K562 (cell line): ENCODE data around the gene SARS1. TPM values are rescaled to one million over a fixed set of nuclear protein-coding genes. Genes with fewer than 3 reads are reported as not detected.

Experiments
- CC2D1A ChIP-seq: fragments of 450-650 bp; IDR thresholded peaks from 2 replicates; pipeline ENCODE4 v1.6.1; 2017; ENCODE audit warnings: mild to moderate bottlenecking
- EHMT2 ChIP-seq: fragments of 450-650 bp; IDR thresholded peaks from 2 replicates; pipeline ENCODE4 v1.6.1; 2018; ENCODE audit warnings: antibody characterized with exemption
- RFX1 ChIP-seq: fragments of 450-650 bp; IDR thresholded peaks from 2 replicates; pipeline ENCODE4 v1.6.1; 2016; ENCODE audit warnings: mild to moderate bottlenecking, moderate library complexity
- SETDB1 ChIP-seq: IDR thresholded peaks from one replicate; pipeline ENCODE4 v1.6.1; 2012; ENCODE audit warnings: low read length, control low read depth, inconsistent platforms
- U2AF1 ChIP-seq: fragments of 200-400 bp; formaldehyde crosslinking; optimal IDR thresholded peaks from 2 replicates; pipeline ENCODE3; 2017; ENCODE audit warnings: mild to moderate bottlenecking, low read depth, low read length, moderate library complexity
- polyA plus RNA-seq, 8 experiments: library from polyadenylated mRNA; depleted of rRNA in 4 of 8; stranded (reverse) in 5 of 8; unstranded in 3 of 8; fragments of >200 nt; fragmentation: Nextera tagmentation in 2 of 8; fragmentation: Illumina TruSeq in 1 of 8; extraction: Ambion mirVana in 2 of 8; extraction: Trizol in 1 of 8; gene quantifications; 2 replicates each; pipeline versions ENCODE4 v1.2.1 to v1.2.3, GENCODE V29; 2011 to 2014; ENCODE audit warnings: inconsistent platforms in 1 of 8, missing spikeins in 1 of 8
- total RNA-seq, 7 experiments: library from RNA; depleted of rRNA in 6 of 7; stranded (reverse); fragments of >200 nt in 6 of 7; fragmentation: Illumina TruSeq in 2 of 7; extraction: Trizol in 2 of 7; gene quantifications; 2 replicates each; pipeline versions ENCODE4 v1.2.1 to v1.2.3, GENCODE V29; 2011 to 2021; ENCODE audit warnings: low replicate concordance in 1 of 7
- TF ChIP-seq, protein P1 (sequence below): sonication (generic); formaldehyde crosslinking; IDR thresholded peaks from 2 replicates; pipeline ENCODE4 v1.8.1; 2023; ENCODE audit warnings: mild to moderate bottlenecking, missing genetic modification reagents
- TF ChIP-seq, protein P2 (sequence below): conservative IDR thresholded peaks from 2 replicates; pipeline ENCODE4 v1.6.1; 2011; ENCODE audit warnings: low read depth, mild to moderate bottlenecking, low read length; ENCODE audit not compliant: control insufficient read depth
- TF ChIP-seq, protein P3 (sequence below): fragments of 250-450 bp; sonication (Bioruptor Pico); IDR thresholded peaks from 2 replicates; pipeline ENCODE4 v1.4.0; 2020; ENCODE audit warnings: mild to moderate bottlenecking
- TF ChIP-seq, protein P4 (sequence below), 2 experiments: fragments of 450-650 bp; formaldehyde crosslinking in 1 of 2; IDR thresholded peaks; 2 replicates each; pipeline versions ENCODE4 v1.4.0 to v1.6.1; 2014 to 2020; ENCODE audit warnings: mild to moderate bottlenecking in 2 of 2, borderline replicate concordance in 1 of 2, low read depth in 1 of 2

Gene SARS1
- total and polyA plus RNA-seq, 9 of the 15 experiments (the other 6 are each of a cell fraction or from before 2014, with no cell fraction given): 221 to 623 (median 254) TPM

DNA sequence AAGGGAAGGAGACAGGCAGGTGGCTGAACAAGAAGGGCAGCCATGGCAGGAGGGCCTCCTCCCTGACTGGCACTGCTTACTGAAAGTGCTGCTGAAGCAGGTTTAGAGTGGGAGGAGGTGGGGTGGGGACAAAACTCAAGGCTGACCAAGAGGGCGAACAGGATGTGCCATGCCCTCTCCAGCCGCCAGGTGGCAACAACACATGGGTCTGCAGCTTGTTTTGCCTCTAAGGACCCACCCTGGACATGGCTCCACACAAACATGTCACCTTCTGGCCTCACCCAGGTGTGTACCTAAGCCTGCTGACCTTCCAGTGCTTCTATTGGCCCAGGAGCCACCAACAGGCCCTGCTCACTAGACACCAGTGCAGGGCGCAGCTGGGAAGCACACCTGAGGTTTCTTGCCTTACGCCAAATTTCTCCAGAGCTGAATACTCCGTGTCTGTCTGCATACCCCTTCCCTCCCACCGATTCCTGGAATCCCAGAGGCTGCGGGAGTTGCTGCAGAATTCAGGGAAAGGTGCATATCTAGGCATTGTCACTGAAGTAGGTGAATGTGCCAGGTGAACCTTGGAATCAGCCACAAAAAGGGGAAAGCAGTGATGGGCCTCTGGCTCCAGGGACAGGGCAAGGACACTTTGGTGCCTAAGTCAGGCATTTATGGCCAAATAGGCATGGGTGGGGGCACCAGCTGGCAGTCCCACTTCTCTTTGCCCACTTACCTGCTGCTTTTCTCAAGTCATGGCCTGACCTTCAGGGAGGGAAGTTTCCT lies 63.9 kb downstream of the SARS1 start (continued):
- TF ChIP-seq, protein P1, sequence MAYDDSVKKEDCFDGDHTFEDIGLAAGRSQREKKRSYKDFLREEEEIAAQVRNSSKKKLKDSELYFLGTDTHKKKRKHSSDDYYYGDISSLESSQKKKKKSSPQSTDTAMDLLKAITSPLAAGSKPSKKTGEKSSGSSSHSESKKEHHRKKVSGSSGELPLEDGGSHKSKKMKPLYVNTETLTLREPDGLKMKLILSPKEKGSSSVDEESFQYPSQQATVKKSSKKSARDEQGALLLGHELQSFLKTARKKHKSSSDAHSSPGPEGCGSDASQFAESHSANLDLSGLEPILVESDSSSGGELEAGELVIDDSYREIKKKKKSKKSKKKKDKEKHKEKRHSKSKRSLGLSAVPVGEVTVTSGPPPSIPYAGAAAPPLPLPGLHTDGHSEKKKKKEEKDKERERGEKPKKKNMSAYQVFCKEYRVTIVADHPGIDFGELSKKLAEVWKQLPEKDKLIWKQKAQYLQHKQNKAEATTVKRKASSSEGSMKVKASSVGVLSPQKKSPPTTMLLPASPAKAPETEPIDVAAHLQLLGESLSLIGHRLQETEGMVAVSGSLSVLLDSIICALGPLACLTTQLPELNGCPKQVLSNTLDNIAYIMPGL (CRISPR knock-in tag): 0 out of 2 replicates have a peak, but pooled peaks have one; percentile 27
- TF ChIP-seq U2AF1 (no peak), SETDB1 (no peak), EHMT2 (peak; percentile 37; the same call in 1 of the 2 replicates), CC2D1A (peak; percentile 79), RFX1 (no peak)
- TF ChIP-seq, protein P2, sequence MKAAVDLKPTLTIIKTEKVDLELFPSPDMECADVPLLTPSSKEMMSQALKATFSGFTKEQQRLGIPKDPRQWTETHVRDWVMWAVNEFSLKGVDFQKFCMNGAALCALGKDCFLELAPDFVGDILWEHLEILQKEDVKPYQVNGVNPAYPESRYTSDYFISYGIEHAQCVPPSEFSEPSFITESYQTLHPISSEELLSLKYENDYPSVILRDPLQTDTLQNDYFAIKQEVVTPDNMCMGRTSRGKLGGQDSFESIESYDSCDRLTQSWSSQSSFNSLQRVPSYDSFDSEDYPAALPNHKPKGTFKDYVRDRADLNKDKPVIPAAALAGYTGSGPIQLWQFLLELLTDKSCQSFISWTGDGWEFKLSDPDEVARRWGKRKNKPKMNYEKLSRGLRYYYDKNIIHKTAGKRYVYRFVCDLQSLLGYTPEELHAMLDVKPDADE: peak; percentile 51; the same call in 1 of the 2 replicates
- TF ChIP-seq, protein P3, sequence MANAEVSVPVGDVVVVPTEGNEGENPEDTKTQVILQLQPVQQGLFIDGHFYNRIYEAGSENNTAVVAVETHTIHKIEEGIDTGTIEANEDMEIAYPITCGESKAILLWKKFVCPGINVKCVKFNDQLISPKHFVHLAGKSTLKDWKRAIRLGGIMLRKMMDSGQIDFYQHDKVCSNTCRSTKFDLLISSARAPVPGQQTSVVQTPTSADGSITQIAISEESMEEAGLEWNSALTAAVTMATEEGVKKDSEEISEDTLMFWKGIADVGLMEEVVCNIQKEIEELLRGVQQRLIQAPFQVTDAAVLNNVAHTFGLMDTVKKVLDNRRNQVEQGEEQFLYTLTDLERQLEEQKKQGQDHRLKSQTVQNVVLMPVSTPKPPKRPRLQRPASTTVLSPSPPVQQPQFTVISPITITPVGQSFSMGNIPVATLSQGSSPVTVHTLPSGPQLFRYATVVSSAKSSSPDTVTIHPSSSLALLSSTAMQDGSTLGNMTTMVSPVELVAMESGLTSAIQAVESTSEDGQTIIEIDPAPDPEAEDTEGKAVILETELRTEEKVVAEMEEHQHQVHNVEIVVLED: no peak
- TF ChIP-seq, protein P4, sequence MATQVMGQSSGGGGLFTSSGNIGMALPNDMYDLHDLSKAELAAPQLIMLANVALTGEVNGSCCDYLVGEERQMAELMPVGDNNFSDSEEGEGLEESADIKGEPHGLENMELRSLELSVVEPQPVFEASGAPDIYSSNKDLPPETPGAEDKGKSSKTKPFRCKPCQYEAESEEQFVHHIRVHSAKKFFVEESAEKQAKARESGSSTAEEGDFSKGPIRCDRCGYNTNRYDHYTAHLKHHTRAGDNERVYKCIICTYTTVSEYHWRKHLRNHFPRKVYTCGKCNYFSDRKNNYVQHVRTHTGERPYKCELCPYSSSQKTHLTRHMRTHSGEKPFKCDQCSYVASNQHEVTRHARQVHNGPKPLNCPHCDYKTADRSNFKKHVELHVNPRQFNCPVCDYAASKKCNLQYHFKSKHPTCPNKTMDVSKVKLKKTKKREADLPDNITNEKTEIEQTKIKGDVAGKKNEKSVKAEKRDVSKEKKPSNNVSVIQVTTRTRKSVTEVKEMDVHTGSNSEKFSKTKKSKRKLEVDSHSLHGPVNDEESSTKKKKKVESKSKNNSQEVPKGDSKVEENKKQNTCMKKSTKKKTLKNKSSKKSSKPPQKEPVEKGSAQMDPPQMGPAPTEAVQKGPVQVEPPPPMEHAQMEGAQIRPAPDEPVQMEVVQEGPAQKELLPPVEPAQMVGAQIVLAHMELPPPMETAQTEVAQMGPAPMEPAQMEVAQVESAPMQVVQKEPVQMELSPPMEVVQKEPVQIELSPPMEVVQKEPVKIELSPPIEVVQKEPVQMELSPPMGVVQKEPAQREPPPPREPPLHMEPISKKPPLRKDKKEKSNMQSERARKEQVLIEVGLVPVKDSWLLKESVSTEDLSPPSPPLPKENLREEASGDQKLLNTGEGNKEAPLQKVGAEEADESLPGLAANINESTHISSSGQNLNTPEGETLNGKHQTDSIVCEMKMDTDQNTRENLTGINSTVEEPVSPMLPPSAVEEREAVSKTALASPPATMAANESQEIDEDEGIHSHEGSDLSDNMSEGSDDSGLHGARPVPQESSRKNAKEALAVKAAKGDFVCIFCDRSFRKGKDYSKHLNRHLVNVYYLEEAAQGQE (IDR thresholded peaks at IDR 0.05; ENCODE audit: borderline replicate concordance): peak; percentile 93
- TF ChIP-seq, protein P4 (CRISPR knock-in tag; IDR thresholded peaks at IDR 0.05; ENCODE audit: low read depth): no peak
